Immature natural killer cell (primary cell): Measurements from ENCODE around the gene PIH1D1. TPM values are rescaled to one million over a fixed set of nuclear protein-coding genes. Genes with fewer than 3 reads are reported as not detected.
A peak's percentile ranks its signal among the peaks of the same experiment; 100 is the strongest.

Experiments
- DNase-seq, 3 donors: peaks; one replicate each; pipeline ENCODE4 v3.0.0; 2022; ENCODE audit warnings: mixed read lengths in 1 of 3
- H3K27ac Mint-ChIP-seq, 6 donors: one replicate each; pipeline ENCODE4 v1.8.0; 2020; ENCODE audit warnings: mixed read lengths in 6 of 6, mild to moderate bottlenecking in 5 of 6, inconsistent platforms in 4 of 6, moderate library complexity in 3 of 6
- H3K27me3 Mint-ChIP-seq, 3 donors: one replicate each; pipeline ENCODE4 v1.8.0; 2020 to 2021; ENCODE audit warnings: low read depth in 3 of 3, mild to moderate bottlenecking in 3 of 3, mixed read lengths in 3 of 3, moderate library complexity in 3 of 3, inconsistent platforms in 1 of 3
- H3K36me3 Mint-ChIP-seq, 3 donors: one replicate each; pipeline ENCODE4 v1.8.0; 2020; ENCODE audit warnings: mixed read lengths in 3 of 3, inconsistent platforms in 2 of 3, mild to moderate bottlenecking in 2 of 3
- H3K4me1 Mint-ChIP-seq, 2 donors: one replicate each; pipeline ENCODE4 v1.8.0; 2020; ENCODE audit warnings: inconsistent platforms in 2 of 2, mild to moderate bottlenecking in 2 of 2, mixed read lengths in 2 of 2, moderate library complexity in 1 of 2
- H3K4me3 Mint-ChIP-seq, 5 donors: one replicate each; pipeline ENCODE4 v1.8.0; 2020; ENCODE audit warnings: mild to moderate bottlenecking in 5 of 5, mixed read lengths in 5 of 5, inconsistent platforms in 3 of 5, moderate library complexity in 3 of 5
- H3K9me3 Mint-ChIP-seq, 6 donors: one replicate each; pipeline ENCODE4 v1.8.0; 2020; ENCODE audit warnings: mild to moderate bottlenecking in 6 of 6, mixed read lengths in 6 of 6, inconsistent platforms in 4 of 6, moderate library complexity in 3 of 6
- polyA plus RNA-seq, 3 donors: library from polyadenylated mRNA; unstranded; fragments of 300-500 nt; fragmentation: Illumina TruSeq; gene quantifications; one replicate each; pipeline ENCODE4 v1.2.3, GENCODE V29; 2021

The PIH1D1 gene
- 10 to 100 TPM; 91.4 to 97.6 (median 93.3) TPM for polyA plus RNA-seq

DNA sequence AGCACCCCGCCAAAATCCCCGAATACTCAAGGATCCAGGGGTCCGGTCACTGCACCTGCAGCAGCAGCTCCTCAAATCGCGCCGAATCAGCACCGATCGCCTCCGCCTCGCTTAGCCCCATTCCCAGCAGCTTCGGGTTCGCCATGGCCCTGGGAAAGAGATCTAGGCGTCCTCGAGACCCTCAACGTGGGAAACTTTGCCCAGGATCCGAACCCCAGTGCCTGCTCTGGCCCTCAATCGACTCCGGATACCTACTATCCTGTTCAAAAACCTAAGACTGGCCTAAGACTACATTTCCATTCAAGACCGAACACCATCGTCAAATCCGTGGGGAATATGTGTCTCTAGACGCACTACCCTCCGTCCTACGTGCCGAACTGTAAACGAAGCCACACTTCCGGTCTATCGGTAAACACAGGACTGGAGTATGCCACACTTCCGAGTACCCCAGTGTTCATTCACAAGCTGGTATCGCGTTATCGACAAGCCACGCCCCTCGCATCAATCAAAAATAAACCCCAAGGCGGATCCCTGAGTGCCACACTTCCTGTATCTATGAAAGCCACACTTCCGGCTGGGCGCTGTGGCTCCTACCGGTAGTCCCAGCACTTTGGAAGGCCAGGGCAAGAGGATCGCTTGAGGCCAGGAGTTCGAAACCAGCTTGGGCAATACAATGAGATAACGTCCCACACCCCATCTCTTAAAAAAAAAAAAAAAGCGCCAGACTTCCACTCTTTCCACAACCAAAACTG, at the start of gene PIH1D1:
Gene PIH1D1 (minus strand): TSS at position 385 of the 752 bp plus-strand sequence. CDS start 240 bp downstream, at position 145.
- H3K36me3 Mint-ChIP-seq = peaks cover 8 to 20% (median 16%) of the 10 kb centered on the region in 3 donors
- peaks cover 10 to 24% (median 21%) of the 10 kb centered on the region in 3 donors for H3K27me3 Mint-ChIP-seq
- H3K9me3 Mint-ChIP-seq = no peaks in the 10 kb centered on the region
- H3K4me1 Mint-ChIP-seq = peaks cover 46% of the 10 kb centered on the region in 2 donors
- DNase-seq = peak; percentile 94 to 96 (median 95)
- H3K27ac Mint-ChIP-seq = peak within 1 kb of the TSS; percentile 98 to 100 (median 99)
- peak within 1 kb of the TSS; percentile 93 to 100 (median 99) for H3K4me3 Mint-ChIP-seq

DNA sequence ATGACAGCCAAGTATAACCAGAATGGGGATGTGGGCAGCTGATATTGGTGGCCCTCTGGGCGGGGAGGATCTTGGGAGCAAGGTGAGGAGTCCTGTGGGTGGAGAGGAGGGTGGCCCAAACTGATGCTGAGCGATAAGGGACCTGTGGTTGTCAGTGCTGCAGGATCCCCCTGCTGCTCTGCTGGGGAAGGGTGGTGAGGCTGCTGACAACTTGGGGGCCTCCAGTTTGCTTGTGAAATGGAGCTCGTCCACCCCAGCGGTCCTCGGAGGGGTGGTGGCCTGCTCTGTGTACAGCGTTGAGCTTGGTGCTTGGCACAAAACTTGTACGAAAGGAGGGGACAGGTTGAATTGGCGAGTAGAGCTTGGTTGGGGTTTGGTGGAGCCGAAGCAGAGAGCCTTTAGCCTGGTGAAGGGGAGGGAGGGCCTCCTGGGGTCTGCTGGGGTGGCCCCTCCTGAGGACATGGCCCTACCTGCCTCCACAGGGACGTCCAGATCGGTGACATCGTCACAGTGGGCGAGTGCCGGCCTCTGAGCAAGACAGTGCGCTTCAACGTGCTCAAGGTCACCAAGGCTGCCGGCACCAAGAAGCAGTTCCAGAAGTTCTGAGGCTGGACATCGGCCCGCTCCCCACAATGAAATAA, 47.5 kb upstream of the PIH1D1 start:
- H3K27me3 Mint-ChIP-seq = peaks cover 21 to 45% (median 21%) of the 10 kb centered on the region in 3 donors
- peak in 2 of 3 donors; percentile 47 for DNase-seq
- H3K9me3 Mint-ChIP-seq = no peaks in the 10 kb centered on the region
- H3K4me1 Mint-ChIP-seq = peaks cover 61 to 70% of the 10 kb centered on the region in 2 donors
- peaks cover 11 to 25% (median 11%) of the 10 kb centered on the region in 3 donors for H3K36me3 Mint-ChIP-seq
- peak overlapping the region; percentile 95 to 99 (median 98) for H3K4me3 Mint-ChIP-seq
- H3K27ac Mint-ChIP-seq = peak overlapping the region; percentile 95 to 99 (median 98)

DNA sequence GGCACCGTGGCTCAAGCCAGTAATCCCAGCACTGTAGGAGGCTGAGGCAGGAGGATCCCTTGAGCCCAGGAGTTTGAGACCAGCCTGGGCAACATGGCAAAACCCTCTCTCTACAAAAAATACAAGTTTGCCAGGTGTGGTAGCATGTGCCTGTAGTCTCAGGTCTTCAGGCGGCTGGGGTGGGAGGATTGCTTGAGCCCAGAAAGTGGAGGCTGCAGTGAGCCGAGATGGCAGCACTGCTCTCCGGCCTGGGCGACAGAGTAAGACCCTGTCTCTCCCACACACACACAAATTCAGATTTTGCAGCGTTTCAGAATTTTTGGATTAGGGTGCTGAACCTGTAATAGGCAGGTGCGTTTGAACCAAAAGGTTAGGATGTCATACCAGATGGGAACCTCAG, 46.9 kb upstream of the PIH1D1 start:
- peak overlapping the region; percentile 95 to 99 (median 98) for H3K4me3 Mint-ChIP-seq
- H3K27me3 Mint-ChIP-seq = peaks cover 23 to 46% (median 25%) of the 10 kb centered on the region in 3 donors
- no peaks in the 10 kb centered on the region for H3K9me3 Mint-ChIP-seq
- peaks cover 11 to 25% (median 11%) of the 10 kb centered on the region in 3 donors for H3K36me3 Mint-ChIP-seq
- H3K27ac Mint-ChIP-seq = peak overlapping the region; percentile 95 to 99 (median 98)
- H3K4me1 Mint-ChIP-seq = peaks cover 62 to 71% of the 10 kb centered on the region in 2 donors
- no peak for DNase-seq

DNA sequence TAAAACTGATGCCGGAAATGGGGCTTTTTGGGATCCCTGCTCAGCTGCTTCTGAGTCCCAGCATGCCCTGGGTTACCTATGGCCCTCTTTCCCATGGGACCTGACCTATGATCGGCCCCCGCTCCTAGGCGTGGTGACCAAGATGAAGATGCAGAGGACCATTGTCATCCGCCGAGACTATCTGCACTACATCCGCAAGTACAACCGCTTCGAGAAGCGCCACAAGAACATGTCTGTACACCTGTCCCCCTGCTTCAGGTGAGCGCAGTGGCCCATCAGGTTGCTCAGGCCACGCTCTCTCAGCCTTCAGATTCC, 46.1 kb upstream of the PIH1D1 start:
- peak overlapping the region; percentile 95 to 99 (median 98) for H3K4me3 Mint-ChIP-seq
- H3K9me3 Mint-ChIP-seq = no peaks in the 10 kb centered on the region
- H3K36me3 Mint-ChIP-seq = peaks cover 14 to 29% (median 14%) of the 10 kb centered on the region in 3 donors
- DNase-seq = no peak
- H3K27me3 Mint-ChIP-seq = peaks cover 30 to 54% (median 32%) of the 10 kb centered on the region in 3 donors
- peaks cover 69 to 75% of the 10 kb centered on the region in 2 donors for H3K4me1 Mint-ChIP-seq
- H3K27ac Mint-ChIP-seq = peak overlapping the region; percentile 95 to 99 (median 98)

DNA sequence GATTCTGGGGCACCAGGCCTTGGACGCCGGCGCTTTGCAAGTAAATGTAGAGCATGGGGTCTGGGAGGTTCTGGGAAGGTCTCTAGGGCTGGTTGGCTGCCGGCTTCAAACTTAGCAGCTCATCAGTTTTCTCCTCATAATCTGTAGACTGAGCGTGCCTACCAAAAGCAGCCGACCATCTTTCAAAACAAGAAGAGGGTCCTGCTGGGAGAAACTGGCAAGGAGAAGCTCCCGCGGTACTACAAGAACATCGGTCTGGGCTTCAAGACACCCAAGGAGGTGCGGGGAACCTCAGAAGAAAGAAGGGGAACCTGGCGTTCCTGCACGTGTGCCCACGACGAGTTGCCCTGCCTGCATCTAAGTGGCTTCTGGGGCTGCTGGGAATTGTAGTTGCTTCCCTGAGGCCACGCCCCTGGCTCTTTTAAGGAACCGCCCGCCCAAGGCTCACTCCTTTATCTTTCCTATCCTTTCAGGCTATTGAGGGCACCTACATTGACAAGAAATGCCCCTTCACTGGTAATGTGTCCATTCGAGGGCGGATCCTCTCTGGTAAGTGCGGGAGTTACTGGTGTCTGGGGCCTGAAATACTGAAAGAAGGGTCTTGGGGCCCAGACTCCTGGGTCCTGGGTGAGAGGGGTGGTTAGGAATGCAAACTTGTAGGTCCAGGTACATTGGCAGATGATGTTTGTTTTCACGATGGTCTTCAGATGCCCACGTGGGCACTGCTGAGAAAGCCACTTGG, 45.6 kb upstream of the PIH1D1 start:
- peak overlapping the region; percentile 95 to 99 (median 98) for H3K4me3 Mint-ChIP-seq
- H3K9me3 Mint-ChIP-seq = no peaks in the 10 kb centered on the region
- H3K4me1 Mint-ChIP-seq = peaks cover 70 to 76% of the 10 kb centered on the region in 2 donors
- H3K27ac Mint-ChIP-seq = peak overlapping the region; percentile 95 to 99 (median 98)
- peaks cover 30 to 57% (median 37%) of the 10 kb centered on the region in 3 donors for H3K27me3 Mint-ChIP-seq
- H3K36me3 Mint-ChIP-seq = peaks cover 19 to 34% (median 20%) of the 10 kb centered on the region in 3 donors
- DNase-seq = peak in 1 of 3 donors; percentile 57

DNA sequence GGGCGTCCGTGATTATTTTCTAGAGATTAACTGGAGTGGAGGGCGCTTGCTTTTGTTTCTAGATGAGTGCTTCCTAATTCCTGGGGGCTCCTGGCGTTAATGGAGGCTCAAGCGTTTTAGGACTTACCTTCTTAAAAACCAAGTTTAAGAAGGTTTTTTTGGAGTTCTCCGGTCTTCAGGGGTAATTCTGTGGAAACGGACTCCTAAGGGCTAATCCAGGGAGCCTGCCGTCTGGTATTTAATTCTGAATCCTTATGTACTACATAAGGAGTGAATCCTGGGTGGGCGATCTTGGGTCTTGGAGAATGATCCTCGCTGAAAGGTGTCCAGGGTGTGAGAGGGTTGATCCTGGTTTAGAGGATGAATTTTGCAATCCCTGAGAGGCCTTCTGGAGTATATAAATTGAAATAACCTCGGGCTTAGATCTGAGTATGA, 45.0 kb upstream of the PIH1D1 start:
- Mint-ChIP-seq H3K27ac (peak overlapping the region; percentile 95 to 99 (median 98)), H3K36me3 (peaks cover 20 to 40% (median 26%) of the 10 kb centered on the region in 3 donors), H3K4me3 (peak overlapping the region; percentile 95 to 99 (median 98)), H3K27me3 (peaks cover 28 to 63% (median 40%) of the 10 kb centered on the region in 3 donors), H3K4me1 (peaks cover 66 to 78% of the 10 kb centered on the region in 2 donors), H3K9me3 (no peaks in the 10 kb centered on the region)
- DNase-seq = no peak

DNA sequence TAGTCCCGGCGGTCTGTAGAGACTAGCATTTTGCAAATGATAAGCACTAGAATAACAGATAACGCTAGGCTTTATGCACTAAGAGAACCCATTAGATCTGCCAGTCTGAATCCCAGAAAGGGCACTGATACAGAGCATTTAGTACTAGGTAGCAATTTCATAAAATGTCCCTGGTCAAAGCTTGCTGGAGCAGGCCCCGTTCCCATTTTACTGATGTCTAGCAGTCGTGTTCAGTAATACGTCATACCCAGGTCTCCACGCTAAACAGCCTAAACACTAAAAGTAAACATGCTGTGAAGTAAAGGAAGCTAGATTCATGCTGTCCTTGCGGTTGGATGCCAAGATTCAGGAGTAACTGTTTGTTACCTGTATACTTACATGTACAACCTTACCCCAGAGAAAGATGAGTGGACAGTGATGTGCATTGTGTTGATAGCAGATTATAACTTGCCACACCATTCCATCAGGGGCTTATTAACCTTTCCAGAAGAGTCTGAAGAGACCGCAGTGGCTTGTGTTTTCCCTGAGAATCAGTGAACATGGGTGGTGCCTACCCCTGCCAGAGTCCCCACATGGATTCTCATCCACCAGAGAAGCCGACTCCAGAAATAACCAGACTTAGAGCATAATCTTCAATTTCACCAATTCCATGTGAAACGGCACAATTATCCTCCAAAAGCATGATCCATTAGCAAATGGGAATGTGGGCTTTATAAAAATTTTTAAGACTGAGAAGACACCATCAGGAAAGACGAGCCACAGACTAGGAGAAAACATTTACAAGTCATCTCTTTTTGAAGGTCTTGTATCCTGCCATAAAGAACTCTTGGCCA, 41.2 kb upstream of the PIH1D1 start:
- H3K27ac Mint-ChIP-seq = peak overlapping the region; percentile 66 to 96 (median 86)
- no peak for DNase-seq
- peak overlapping the region in 4 of 5 donors; percentile 4 to 72 (median 28) for H3K4me3 Mint-ChIP-seq
- peaks cover 17 to 51% (median 24%) of the 10 kb centered on the region in 3 donors for H3K36me3 Mint-ChIP-seq
- no peaks in the 10 kb centered on the region for H3K9me3 Mint-ChIP-seq
- peaks cover 24 to 52% (median 51%) of the 10 kb centered on the region in 3 donors for H3K27me3 Mint-ChIP-seq
- H3K4me1 Mint-ChIP-seq = peaks cover 65 to 66% of the 10 kb centered on the region in 2 donors

DNA sequence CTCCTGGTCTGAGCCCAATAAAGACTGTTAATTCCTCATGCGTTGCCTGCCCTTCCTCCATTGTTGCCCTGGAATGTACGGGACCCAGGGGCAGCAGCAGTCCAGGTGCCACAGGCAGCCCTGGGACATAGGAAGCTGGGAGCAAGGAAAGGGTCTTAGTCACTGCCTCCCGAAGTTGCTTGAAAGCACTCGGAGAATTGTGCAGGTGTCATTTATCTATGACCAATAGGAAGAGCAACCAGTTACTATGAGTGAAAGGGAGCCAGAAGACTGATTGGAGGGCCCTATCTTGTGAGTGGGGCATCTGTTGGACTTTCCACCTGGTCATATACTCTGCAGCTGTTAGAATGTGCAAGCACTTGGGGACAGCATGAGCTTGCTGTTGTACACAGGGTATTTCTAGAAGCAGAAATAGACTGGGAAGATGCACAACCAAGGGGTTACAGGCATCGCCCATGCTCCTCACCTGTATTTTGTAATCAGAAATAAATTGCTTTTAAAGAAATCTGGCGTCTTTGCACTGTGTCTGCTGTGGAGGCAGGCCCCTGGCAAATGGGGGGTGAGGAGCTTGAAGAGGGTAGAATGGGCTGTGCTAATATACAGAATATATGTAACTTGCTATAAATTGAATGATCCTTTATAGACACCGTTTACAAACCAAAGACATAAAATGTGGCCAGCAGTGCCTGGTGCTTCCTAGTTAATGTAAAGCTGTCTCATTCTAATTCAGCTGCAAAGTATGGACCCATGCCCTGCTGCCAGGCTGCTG, 40.4 kb upstream of the PIH1D1 start:
- peaks cover 32 to 59% (median 51%) of the 10 kb centered on the region in 3 donors for H3K27me3 Mint-ChIP-seq
- H3K4me1 Mint-ChIP-seq = peaks cover 63 to 66% of the 10 kb centered on the region in 2 donors
- DNase-seq = no peak
- H3K36me3 Mint-ChIP-seq = peaks cover 13 to 45% (median 20%) of the 10 kb centered on the region in 3 donors
- H3K4me3 Mint-ChIP-seq = no peak overlapping the region
- H3K9me3 Mint-ChIP-seq = no peaks in the 10 kb centered on the region
- H3K27ac Mint-ChIP-seq = peak overlapping the region; percentile 66 to 96 (median 86)

DNA sequence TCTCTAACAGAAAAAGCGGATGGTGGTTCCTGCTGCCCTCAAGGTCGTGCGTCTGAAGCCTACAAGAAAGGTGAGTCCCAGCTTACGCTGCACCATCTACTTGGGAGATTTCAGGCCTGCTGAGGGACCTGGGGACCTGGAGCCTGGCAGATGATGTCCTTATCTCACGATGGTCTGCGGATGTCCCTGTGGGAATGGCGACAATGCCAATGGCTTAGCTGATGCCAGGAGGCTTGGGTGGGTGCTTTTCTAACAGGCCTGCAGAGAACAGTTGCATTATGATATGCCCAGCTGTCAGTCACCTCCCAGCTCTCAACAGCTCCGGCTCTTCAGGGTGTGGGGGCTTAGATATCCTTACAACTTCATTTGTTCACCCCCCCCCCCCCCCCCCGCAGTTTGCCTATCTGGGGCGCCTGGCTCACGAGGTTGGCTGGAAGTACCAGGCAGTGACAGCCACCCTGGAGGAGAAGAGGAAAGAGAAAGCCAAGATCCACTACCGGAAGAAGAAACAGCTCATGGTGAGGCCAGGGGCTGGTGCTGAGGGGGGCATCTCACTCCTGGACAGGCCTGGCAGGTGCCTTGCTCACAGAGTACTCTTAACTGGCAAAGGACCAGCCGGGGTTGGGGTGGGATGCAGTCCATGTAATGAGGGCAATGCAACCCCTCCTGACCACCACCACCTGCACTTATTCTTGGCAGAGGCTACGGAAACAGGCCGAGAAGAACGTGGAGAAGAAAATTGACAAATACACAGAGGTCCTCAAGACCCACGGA, 39.6 kb upstream of the PIH1D1 start:
- H3K36me3 Mint-ChIP-seq = peaks cover 13 to 45% (median 20%) of the 10 kb centered on the region in 3 donors
- H3K4me3 Mint-ChIP-seq = peak overlapping the region in 1 of 5 donors; percentile 10
- peaks cover 60 to 62% of the 10 kb centered on the region in 2 donors for H3K4me1 Mint-ChIP-seq

DNA sequence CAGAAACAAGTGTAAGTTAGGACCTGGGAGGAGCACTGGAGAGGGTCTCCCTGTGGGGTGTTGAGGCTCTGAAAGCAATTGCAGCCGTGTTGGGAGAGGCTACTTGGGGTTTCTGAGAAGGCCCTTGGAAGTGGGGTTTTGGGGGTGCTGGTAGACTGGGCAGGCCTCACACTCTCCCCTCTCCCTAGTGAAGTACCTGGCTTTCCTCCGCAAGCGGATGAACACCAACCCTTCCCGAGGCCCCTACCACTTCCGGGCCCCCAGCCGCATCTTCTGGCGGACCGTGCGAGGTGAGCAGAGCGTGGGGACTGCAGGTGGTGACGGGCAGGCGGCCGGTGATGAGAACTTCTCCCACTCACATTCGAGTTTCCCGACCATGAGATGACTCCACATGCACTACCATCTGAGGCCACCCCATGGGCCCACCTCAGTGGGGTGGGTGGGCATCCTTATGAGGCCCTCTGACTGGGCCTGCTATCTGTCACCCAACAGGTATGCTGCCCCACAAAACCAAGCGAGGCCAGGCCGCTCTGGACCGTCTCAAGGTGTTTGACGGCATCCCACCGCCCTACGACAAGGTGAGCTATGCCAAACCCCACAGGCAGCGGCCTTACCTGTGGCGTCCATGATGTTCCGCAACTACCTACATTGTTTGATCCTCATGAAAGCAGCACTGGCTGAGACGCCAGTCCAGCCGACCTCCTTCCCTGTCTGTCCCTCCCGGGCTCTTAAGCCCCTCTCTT, 38.8 kb upstream of the PIH1D1 start:
- H3K27me3 Mint-ChIP-seq = peaks cover 26 to 48% (median 42%) of the 10 kb centered on the region in 3 donors
- peak overlapping the region in 4 of 6 donors; percentile 22 to 92 (median 43) for H3K27ac Mint-ChIP-seq
- no peak for DNase-seq
- H3K9me3 Mint-ChIP-seq = no peaks in the 10 kb centered on the region
- H3K4me3 Mint-ChIP-seq = peak overlapping the region in 3 of 5 donors; percentile 21 to 94 (median 24)
- H3K4me1 Mint-ChIP-seq = peaks cover 54 to 55% of the 10 kb centered on the region in 2 donors
- H3K36me3 Mint-ChIP-seq = peaks cover 13 to 45% (median 20%) of the 10 kb centered on the region in 3 donors

More for the DNA sequence above, 39.6 kb upstream of the PIH1D1 start:
- DNase-seq = no peak
- Mint-ChIP-seq H3K27me3 (peaks cover 31 to 56% (median 49%) of the 10 kb centered on the region in 3 donors), H3K27ac (peak overlapping the region in 3 of 6 donors; percentile 22 to 43 (median 26)), H3K9me3 (no peaks in the 10 kb centered on the region)
